Rectal smooth muscle tissue (tissue), 1 donor: ENCODE measurements around the gene PPP6R3.
"Not testable (repeated sequence)": the region's sequence is repeated elsewhere in the genome, so short reads cannot be mapped to it uniquely, and the experiment has no call there.

ENCODE experiments used
- H3K27ac ChIP-seq: one replicate; pipeline ENCODE4 v1.7.0; 2013; ENCODE audit warnings: low read depth, low read length, inconsistent platforms
- H3K27me3 ChIP-seq: one replicate; pipeline ENCODE4 v1.7.0; 2013; ENCODE audit warnings: low read length; ENCODE audit not compliant: control insufficient read depth, insufficient read depth
- H3K36me3 ChIP-seq: one replicate; pipeline ENCODE4 v1.7.0; 2013; ENCODE audit warnings: low read length; ENCODE audit not compliant: control insufficient read depth, insufficient read depth
- H3K4me1 ChIP-seq: one replicate; pipeline ENCODE4 v1.7.0; 2013; ENCODE audit warnings: low read length; ENCODE audit not compliant: control insufficient read depth, insufficient read depth
- H3K4me3 ChIP-seq: one replicate; pipeline ENCODE4 v1.7.0; 2013; ENCODE audit warnings: low read length
- H3K9ac ChIP-seq: one replicate; pipeline ENCODE4 v1.7.0; 2013; ENCODE audit warnings: low read length

PPP6R3 gene

DNA sequence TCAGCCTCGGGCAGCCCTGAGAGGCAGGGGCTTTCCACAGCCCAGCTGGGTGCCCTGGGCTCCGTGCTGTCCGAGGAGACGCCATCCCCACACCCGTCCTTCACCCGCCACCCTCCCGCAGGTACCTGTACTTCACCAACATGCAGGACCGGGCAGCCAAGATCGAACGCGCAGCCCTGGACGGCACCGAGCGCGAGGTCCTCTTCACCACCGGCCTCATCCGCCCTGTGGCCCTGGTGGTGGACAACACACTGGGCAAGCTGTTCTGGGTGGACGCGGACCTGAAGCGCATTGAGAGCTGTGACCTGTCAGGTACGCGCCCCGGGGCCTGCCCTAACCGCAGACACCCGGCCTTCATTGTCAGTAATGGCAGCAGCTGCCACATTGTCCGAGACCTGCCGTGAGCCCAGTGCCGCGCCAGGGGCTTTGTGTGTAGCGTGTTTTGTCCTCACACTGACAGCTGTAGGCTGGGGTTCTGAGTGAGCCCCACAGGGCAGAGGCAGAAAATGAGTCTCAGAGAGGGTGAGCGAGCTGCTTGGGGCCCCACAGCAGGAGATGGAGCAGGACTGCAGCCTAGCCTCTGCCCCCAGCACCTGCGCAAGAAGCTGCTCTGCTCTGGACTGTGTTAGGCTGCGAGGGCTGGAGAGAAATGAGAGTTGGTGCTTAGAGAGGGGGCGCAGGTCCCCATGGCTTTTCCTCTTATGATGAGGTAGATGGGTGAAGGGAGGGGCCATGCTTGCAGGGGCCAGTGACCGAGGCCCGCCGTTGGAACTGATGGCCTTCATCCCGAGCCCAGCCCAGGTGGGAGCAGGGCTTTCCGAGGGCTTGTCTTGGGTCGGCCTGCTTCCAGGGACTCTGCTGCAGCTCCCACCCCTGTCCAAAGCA lies 35.3 kb upstream of the PPP6R3 start:
- Histone ChIP-seq H3K4me3 (no peak overlapping the region), H3K36me3 (peaks cover 37% of the 10 kb centered on the region), H3K27me3 (no peaks in the 10 kb centered on the region), H3K4me1 (no peaks in the 10 kb centered on the region), H3K27ac (no peak overlapping the region), H3K9ac (no peak overlapping the region)

DNA sequence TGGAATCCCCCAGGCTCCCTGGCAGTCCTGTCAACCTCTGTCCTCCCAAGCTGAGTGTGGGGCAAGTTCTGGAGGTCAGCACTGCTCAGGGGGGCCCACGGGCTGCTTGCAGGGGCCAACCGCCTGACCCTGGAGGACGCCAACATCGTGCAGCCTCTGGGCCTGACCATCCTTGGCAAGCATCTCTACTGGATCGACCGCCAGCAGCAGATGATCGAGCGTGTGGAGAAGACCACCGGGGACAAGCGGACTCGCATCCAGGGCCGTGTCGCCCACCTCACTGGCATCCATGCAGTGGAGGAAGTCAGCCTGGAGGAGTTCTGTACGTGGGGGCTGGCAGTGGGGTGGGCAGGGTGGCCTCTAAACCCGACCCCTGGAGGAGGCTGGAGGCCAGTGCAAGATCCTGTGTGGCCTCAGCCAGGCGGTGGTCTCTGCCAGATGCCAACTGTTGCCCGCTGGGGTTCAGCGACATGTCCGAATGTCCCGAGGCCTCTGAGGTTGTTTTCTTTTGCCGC lies 34.6 kb upstream of the PPP6R3 start:
- peaks cover 37% of the 10 kb centered on the region for H3K36me3 ChIP-seq
- H3K27me3 ChIP-seq, result no peaks in the 10 kb centered on the region
- H3K4me1 ChIP-seq, result no peaks in the 10 kb centered on the region
- H3K4me3 ChIP-seq, result no peak overlapping the region
- no peak overlapping the region for H3K9ac ChIP-seq
- H3K27ac ChIP-seq, result no peak overlapping the region

DNA sequence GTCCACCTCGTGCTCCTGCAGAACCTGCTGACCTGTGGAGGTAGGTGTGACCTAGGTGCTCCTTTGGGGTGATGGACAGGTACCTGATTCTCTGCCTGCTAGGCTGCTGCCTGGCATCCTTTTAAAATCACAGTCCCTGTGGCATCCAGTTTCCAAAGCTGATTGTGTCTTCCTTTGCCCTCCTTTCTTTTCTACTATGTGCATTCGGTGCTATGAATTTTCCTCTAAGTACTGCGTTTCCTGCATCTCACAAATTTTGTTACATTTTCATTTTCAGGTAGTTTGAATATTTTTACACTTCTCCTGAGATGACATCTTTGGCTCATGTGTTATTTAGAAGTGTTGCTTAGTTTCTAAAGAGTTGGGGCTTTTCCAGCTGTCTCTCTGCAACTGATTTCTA lies 30.9 kb upstream of the PPP6R3 start:
- Histone ChIP-seq H3K36me3 (peaks cover 31% of the 10 kb centered on the region), H3K4me1 (no peaks in the 10 kb centered on the region)

DNA sequence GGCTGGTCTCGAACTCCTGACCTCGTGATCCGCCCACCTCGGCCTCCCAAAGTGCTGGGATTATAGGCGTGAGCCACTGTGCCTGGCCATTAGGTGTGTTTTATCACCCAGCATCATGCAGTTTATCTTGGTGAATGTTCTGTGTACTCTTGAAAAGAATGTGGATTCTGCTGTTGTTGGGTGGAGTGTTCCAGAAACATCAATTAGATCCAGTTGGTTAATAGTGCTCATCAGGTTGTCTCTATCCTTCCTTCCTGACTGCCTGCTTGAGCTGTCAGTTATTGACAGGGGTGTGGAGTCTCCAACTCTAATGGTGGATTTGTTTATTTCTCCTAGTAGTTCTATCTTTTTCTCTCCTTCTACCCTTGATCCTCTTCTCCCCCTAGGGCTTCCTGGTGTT lies 30.2 kb upstream of the PPP6R3 start:
- H3K4me3 ChIP-seq, result no peak overlapping the region
- H3K36me3 ChIP-seq, result peaks cover 36% of the 10 kb centered on the region
- no peak overlapping the region for H3K9ac ChIP-seq
- H3K27ac ChIP-seq, result no peak overlapping the region
- H3K27me3 ChIP-seq, result no peaks in the 10 kb centered on the region
- no peaks in the 10 kb centered on the region for H3K4me1 ChIP-seq

More for the DNA sequence above, 30.9 kb upstream of the PPP6R3 start:
- H3K27ac ChIP-seq, result no peak overlapping the region
- H3K27me3 ChIP-seq, result no peaks in the 10 kb centered on the region
- no peak overlapping the region for H3K4me3 ChIP-seq
- H3K9ac ChIP-seq, result no peak overlapping the region

DNA sequence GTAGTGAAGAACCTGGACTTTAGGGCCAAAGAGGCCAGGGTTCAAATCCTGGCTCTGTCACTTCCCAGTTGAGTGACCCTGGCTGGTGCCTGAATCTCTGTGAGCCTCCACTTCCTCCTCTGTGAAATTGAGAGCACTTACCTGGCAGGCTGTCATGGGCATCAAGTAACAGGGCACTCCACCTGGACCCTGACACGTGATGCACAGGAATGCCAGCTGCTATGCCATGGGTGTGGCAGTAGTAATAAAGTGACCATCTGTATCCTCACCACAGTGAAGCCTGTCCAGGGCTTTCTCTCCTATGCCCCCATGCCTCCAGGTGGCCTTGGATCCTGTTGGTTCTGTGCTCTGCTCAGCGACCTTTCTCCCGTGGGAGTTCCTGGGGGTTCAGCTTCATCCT lies 29.8 kb upstream of the PPP6R3 start:
- H3K4me3 ChIP-seq, result no peak overlapping the region
- peaks cover 36% of the 10 kb centered on the region for H3K36me3 ChIP-seq
- no peaks in the 10 kb centered on the region for H3K4me1 ChIP-seq
- no peak overlapping the region for H3K27ac ChIP-seq
- H3K27me3 ChIP-seq, result no peaks in the 10 kb centered on the region
- H3K9ac ChIP-seq, result no peak overlapping the region

DNA sequence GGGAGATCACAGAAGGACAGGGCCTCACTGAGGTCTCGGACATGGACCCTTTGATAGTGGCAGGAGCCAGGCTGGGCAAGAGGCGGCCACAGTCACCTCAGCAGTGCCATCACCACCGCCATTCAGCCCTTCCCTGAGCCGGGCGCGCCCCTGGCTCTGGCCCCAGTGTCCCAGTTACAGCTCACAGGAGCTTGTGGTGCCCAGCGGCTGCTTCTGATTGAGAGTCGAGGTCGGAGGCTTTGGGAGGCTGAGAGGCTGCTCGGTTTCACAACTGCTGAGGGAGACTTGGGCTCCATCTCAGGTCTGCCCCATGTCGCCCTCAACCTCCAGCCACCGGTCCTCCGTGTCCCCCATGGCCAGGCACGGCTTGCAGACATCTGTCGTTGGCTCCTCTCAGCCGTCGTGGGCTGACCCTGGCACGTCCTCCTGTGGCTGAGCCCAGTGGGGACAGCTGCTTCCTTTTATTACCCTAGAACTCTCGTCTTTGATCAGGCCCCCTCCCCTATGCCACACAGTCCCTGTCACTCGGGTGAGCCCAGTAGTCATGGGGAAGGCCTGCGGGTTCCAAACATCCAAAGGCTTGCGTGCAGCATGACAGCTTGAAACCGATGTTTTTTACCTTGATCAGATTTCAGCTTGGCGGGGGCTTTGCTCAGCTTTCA lies 28.4 kb upstream of the PPP6R3 start:
- Histone ChIP-seq H3K4me1 (no peaks in the 10 kb centered on the region), H3K9ac (no peak overlapping the region), H3K27me3 (no peaks in the 10 kb centered on the region), H3K27ac (no peak overlapping the region), H3K36me3 (peaks cover 28% of the 10 kb centered on the region), H3K4me3 (no peak overlapping the region)

DNA sequence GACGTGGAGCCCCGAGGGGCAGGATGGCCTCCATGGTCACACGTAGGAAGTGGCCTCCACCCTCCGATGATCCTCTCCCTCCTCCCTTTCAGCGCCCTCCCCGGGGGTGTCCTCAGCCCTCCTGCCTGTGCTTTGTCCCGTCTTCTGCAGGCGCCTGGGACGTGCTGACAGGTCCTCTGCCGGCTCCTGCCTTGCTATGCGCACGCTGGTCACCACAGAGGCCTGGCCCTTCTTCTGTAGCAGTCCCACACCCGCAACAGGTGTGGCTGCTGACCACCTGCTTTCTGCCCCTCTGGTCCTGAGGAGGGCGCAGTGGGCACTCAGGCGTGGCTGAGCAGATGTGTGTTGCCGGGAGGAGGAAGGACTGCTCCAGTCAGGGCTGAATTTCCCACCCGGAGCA lies 27.7 kb upstream of the PPP6R3 start:
- Histone ChIP-seq H3K27me3 (no peaks in the 10 kb centered on the region), H3K4me3 (no peak overlapping the region), H3K9ac (no peak overlapping the region), H3K36me3 (peaks cover 29% of the 10 kb centered on the region), H3K4me1 (no peaks in the 10 kb centered on the region), H3K27ac (no peak overlapping the region)

DNA sequence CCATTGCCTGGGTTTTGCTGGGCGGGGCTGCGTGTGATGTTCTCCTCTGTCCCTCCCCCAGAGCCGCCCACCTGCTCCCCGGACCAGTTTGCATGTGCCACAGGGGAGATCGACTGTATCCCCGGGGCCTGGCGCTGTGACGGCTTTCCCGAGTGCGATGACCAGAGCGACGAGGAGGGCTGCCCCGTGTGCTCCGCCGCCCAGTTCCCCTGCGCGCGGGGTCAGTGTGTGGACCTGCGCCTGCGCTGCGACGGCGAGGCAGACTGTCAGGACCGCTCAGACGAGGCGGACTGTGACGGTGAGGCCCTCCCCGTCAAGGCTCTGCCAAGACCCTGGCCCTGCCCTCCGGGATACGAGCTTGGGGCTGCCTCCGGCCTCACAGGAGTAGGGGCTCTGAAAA lies 27.0 kb upstream of the PPP6R3 start:
- Histone ChIP-seq H3K27me3 (no peaks in the 10 kb centered on the region), H3K4me1 (no peaks in the 10 kb centered on the region), H3K4me3 (no peak overlapping the region), H3K9ac (no peak overlapping the region), H3K27ac (no peak overlapping the region), H3K36me3 (peaks cover 29% of the 10 kb centered on the region)

DNA sequence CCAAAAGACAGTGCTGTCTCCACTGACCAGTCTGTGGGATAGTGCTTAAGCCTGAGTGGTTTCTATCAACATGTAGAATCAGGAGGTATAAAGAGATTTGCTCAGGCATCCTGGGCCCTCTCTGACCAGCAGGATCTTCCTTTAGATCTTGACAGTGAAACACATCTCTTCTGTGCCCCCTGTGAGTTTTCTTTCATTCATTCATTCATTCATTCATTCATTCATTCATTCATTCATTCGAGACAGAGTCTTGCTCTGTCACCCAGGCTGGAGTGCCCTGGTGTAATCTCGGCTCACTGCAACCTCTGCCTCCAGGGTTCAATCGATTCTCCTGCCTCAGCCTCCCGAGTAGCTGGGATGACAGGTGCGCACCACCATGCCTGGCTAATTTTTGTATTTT lies 26.4 kb upstream of the PPP6R3 start:
- H3K36me3 ChIP-seq, result peaks cover 32% of the 10 kb centered on the region
- not testable (repeated sequence) for H3K4me3 ChIP-seq, H3K27me3 ChIP-seq, H3K9ac ChIP-seq, H3K27ac ChIP-seq, H3K4me1 ChIP-seq

DNA sequence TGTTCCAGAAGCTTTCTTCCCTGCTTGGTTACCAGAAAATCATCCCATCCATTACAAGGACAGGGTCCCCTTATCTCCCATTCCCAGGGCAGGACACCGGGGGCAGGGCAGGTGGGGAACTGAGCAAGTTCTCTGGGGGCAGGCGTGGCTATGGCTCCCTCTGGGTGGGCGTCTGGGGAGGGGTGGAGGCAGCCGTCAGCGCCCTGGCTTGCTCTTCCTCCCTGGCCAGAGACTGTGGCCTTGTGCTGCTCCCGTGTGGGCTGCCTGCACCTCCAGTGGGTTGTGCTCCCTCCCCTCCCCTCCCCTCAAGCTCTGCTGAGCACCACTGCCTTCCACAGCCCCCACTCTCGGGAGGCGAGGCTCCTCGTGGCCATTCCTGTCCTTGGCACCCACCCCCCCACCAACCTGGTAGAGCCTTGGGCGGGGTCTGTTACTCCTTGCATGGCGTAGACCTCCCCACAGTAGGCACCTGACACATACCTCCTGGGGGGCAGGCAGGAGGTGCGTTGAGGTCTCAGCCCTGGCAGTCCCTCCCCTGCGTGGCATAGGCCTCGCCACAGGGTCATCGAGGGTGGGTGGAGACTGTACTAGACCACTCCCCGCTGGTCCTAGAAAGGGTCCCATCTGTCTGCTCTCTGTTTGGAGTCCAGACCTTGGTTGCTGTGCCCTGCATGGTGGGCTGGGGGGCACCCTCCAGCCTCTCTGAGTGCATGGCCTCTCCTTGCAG lies 24.2 kb upstream of the PPP6R3 start:
- Histone ChIP-seq H3K9ac (no peak overlapping the region), H3K27me3 (no peaks in the 10 kb centered on the region), H3K4me1 (no peaks in the 10 kb centered on the region), H3K4me3 (no peak overlapping the region), H3K27ac (no peak overlapping the region), H3K36me3 (peaks cover 28% of the 10 kb centered on the region)

DNA sequence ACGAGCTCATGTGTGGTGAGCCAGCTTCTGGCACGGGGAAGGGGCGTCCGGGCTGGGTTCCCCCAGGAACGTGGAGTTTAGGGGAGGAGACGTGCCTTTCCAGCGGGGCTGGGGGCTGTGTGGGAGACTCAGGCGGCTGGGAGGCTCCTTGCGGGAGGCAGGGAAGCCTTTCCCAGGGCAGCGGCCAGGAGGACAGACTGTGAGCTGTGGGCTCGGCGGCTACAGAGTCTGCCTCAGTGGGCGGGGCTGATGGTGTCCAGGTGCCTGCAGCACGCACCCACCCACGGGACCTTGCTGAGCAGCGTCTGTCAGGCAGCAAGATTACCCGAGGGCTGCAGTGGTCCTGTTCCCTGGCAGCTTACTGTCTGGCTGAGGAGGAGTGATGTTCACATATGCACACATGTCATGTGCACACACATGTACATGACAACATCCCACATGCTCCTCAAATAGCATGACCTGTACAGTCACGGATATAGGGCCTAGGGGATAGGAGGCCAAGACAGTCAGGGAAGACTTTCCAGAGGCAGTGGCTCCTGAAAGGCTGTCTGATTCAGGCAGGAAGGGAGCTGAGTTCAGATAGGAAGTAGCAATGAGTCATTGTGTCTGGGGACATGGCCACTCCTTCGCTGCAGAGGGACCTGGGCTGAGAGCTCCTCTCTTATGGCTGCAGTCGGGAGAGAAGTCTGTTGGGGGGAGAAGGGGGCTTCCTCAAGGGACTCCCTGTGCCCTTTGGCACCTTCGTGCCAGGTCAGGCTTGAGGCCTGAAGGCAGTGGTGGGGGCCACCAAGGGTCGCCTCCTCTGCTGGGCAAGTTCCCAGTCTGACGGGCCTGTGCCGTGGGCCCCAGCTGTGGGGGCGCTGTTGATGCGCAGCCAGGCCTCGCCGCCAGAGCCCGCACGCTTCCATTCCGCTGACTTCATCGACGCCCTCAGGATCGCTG lies 23.3 kb upstream of the PPP6R3 start:
- peaks cover 28% of the 10 kb centered on the region for H3K36me3 ChIP-seq
- H3K9ac ChIP-seq, result no peak overlapping the region
- H3K4me3 ChIP-seq, result no peak overlapping the region
- H3K4me1 ChIP-seq, result no peaks in the 10 kb centered on the region
- no peaks in the 10 kb centered on the region for H3K27me3 ChIP-seq
- no peak overlapping the region for H3K27ac ChIP-seq
